Naive B cell (primary cell): ENCODE results near the gene TMC1. TPM values are rescaled to one million over a fixed set of nuclear protein-coding genes. Genes with fewer than 3 reads are reported as not detected.

Experiments used
- ATAC-seq, 2 donors: fragments of 150-1000 bp; cut with Tn5 transposase; 2 replicates each; pipeline ENCODE4 v1.10.0; 2021; ENCODE audit warnings: low read depth in 2 of 2, mild to moderate bottlenecking in 2 of 2, moderate library complexity in 2 of 2
- DNase-seq: peaks from one replicate; pipeline ENCODE4 v3.0.0; 2022
- H3K27ac Mint-ChIP-seq, 6 donors: one replicate each; pipeline ENCODE4 v1.8.0; 2020 to 2022; ENCODE audit warnings: mild to moderate bottlenecking in 6 of 6, mixed read lengths in 6 of 6, moderate library complexity in 5 of 6, inconsistent platforms in 2 of 6
- H3K27me3 Mint-ChIP-seq, 3 donors: one replicate each; pipeline ENCODE4 v1.8.0; 2021 to 2022; ENCODE audit warnings: mixed read lengths in 3 of 3, mild to moderate bottlenecking in 1 of 3
- H3K36me3 Mint-ChIP-seq, 2 donors: one replicate each; pipeline ENCODE4 v1.8.0; 2020 to 2022; ENCODE audit warnings: mixed read lengths in 2 of 2, inconsistent platforms in 1 of 2, mild to moderate bottlenecking in 1 of 2
- H3K4me1 Mint-ChIP-seq, 3 donors: one replicate each; pipeline ENCODE4 v1.8.0; 2020 to 2022; ENCODE audit warnings: mixed read lengths in 3 of 3, inconsistent platforms in 1 of 3, mild to moderate bottlenecking in 1 of 3, moderate library complexity in 1 of 3
- H3K4me3 Mint-ChIP-seq, 8 donors: one replicate each; pipeline ENCODE4 v1.8.0; 2020 to 2022; ENCODE audit warnings: mild to moderate bottlenecking in 8 of 8, mixed read lengths in 8 of 8, moderate library complexity in 8 of 8, inconsistent platforms in 2 of 8
- H3K9me3 Mint-ChIP-seq, 7 donors: one replicate each; pipeline ENCODE4 v1.8.0; 2020 to 2022; ENCODE audit warnings: mixed read lengths in 7 of 7, mild to moderate bottlenecking in 5 of 7, inconsistent platforms in 2 of 7, moderate library complexity in 1 of 7
- polyA plus RNA-seq, 6 donors: library from polyadenylated mRNA; unstranded; fragments of 300-500 nt; fragmentation: Illumina TruSeq; gene quantifications; one replicate each; pipeline ENCODE4 v1.2.3, GENCODE V29; 2021; ENCODE audit warnings: low read depth in 6 of 6

The TMC1 gene
- polyA plus RNA-seq, 6 donors from 2014 or later: not detected

GRCh38 chr9:72589667-72590521, 68.5 kb downstream of the TMC1 start:
- Mint-ChIP-seq H3K4me1 (peaks cover 6 to 8% (median 6%) of the 10 kb centered on the region in 3 donors), H3K27me3 (peaks cover 1 to 13% (median 5%) of the 10 kb centered on the region in 3 donors), H3K27ac (no peak overlapping the region), H3K36me3 (no peaks in the 10 kb centered on the region), H3K4me3 (no peak overlapping the region), H3K9me3 (no peaks in the 10 kb centered on the region)
- ATAC-seq (no peak), DNase-seq (no peak)

DNA sequence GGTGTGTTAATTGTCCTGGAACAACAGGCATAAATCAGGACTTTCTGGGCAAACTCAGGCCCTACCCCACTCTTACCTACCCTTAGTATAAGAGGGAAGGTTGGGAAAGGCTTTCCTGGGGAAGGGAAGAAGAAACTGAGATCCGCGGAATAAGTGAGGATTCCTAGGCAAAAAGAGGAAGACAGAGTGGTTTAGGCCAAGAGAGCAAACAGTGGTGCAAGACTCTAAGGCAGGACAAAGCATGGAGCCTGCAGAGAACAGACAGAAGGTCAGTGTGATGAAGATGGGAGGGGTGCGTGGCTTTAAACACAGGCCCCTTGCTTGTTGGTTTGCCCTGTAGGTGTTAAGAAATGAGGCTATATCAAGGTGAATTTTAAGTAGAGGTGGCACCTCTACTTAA, 69.4 kb downstream of the TMC1 start:
- Mint-ChIP-seq H3K4me1 (peaks cover 6 to 8% (median 6%) of the 10 kb centered on the region in 3 donors), H3K27me3 (peaks cover 0 to 9% (median 6%) of the 10 kb centered on the region in 3 donors), H3K4me3 (no peak overlapping the region), H3K36me3 (no peaks in the 10 kb centered on the region), H3K9me3 (no peaks in the 10 kb centered on the region), H3K27ac (no peak overlapping the region)
- DNase-seq: no peak
- ATAC-seq: no peak

DNA sequence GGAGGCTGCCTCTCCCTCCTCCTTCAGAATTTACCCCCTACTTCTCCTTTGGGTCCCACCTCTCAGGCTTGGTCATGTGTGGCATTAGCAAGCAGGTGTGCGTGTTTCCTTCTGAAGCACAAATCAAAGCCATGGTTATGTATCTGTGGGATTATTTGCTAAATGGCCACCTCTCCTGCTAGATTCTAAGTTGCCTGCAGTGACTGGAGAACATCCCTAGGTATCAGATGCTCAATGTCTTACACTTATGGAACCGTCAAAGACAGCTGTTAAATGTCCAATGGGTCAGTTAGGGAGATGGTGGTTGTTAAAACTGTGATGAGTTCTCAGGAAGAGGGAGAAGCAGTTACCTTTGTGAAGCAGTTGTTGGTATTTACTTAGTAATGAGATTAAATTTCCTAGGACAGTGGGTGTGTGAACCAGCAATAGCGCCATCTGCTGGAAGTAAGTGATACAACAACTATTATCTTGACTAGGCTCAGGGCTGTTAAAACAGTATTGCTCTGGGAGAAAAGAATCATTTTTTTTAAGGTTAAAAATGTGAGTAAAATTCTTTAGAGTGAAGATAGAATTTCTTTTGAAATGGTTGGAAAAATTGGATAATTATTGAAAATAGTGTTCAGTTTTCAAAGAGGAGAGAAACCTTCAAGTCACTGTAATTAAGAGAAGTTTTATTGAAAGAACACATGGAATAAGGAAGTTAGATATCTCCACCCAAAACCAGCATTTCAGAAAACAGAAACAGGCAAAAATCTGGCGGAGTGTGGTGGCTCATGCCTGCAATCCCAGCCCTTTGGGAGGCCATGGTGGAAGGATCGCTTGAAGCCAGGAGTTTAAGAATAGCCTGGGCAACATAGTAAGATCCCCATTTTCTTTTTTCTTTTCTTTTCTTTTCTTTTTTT, 71.3 kb downstream of the TMC1 start:
- Mint-ChIP-seq H3K36me3 (no peaks in the 10 kb centered on the region), H3K27me3 (peaks cover 4 to 8% (median 8%) of the 10 kb centered on the region in 3 donors), H3K4me1 (peaks cover 6 to 8% (median 6%) of the 10 kb centered on the region in 3 donors), H3K27ac (peak overlapping the region in 2 of 6 donors; percentile 3 to 61), H3K4me3 (no peak overlapping the region), H3K9me3 (no peaks in the 10 kb centered on the region)
- DNase-seq (peak; percentile 48), ATAC-seq (peak; percentile 70 to 77)

GRCh38 chr9:72596451-72597180, 75.2 kb downstream of the TMC1 start:
- no peak for ATAC-seq
- no peak overlapping the region for H3K27ac Mint-ChIP-seq
- no peak overlapping the region for H3K4me3 Mint-ChIP-seq

DNA sequence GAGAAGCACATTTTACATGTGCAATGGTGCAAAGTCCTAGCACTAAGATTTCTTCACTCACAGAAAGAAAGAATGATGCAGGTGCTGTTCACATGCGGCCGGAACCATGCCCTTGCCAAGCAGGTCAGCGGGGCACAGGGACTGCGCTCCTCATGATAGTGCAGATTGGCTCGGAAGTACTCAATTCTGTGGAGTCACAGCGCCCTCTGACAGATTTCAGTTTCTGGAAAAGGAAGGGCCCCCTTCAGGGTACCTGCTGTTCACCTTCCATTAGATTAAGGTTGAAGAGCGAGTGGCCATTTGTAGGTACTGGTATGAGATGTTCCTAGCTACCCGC, 75.7 kb downstream of the TMC1 start:
- H3K36me3 Mint-ChIP-seq: no peaks in the 10 kb centered on the region
- DNase-seq (no peak), ATAC-seq (no peak)
- H3K4me3 Mint-ChIP-seq: no peak overlapping the region
- peaks cover 8 to 16% (median 12%) of the 10 kb centered on the region in 3 donors for H3K27me3 Mint-ChIP-seq
- H3K4me1 Mint-ChIP-seq: peaks cover 6 to 8% (median 6%) of the 10 kb centered on the region in 3 donors
- H3K27ac Mint-ChIP-seq: no peak overlapping the region
- no peaks in the 10 kb centered on the region for H3K9me3 Mint-ChIP-seq

More at GRCh38 chr9:72596451-72597180, 75.2 kb downstream of the TMC1 start:
- no peak for DNase-seq
- Mint-ChIP-seq H3K4me1 (peaks cover 6 to 8% (median 6%) of the 10 kb centered on the region in 3 donors), H3K9me3 (no peaks in the 10 kb centered on the region), H3K36me3 (no peaks in the 10 kb centered on the region), H3K27me3 (peaks cover 8 to 16% (median 12%) of the 10 kb centered on the region in 3 donors)

DNA sequence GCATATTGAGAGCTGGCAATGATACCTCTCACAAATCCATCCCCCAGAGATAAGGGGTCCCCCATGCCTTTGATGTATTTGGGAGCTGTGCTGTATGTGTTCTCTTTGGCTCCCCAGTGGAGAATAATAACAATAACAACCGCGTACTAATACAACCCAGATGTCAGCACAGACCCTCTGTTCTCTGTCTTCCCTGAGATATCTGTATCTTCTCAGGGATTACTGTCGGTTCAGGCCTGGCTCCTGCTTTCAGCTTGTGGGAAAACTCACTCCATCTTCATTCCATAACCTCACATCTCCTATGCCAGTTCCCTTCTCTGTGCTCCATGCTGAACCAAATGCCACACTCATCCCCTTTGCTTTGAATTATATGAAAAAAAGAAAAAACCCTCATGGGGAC, 76.2 kb downstream of the TMC1 start:
- Mint-ChIP-seq H3K36me3 (no peaks in the 10 kb centered on the region), H3K27ac (no peak overlapping the region), H3K9me3 (no peaks in the 10 kb centered on the region), H3K4me1 (peaks cover 6 to 7% (median 6%) of the 10 kb centered on the region in 3 donors), H3K4me3 (no peak overlapping the region), H3K27me3 (peaks cover 8 to 16% (median 12%) of the 10 kb centered on the region in 3 donors)
- no peak for DNase-seq
- ATAC-seq: no peak

- Mint-ChIP-seq H3K4me3 (no peak overlapping the region), H3K9me3 (no peaks in the 10 kb centered on the region), H3K4me1 (peaks cover 0 to 2% (median 0%) of the 10 kb centered on the region in 3 donors), H3K27ac (no peak overlapping the region), H3K27me3 (peaks cover 8 to 16% (median 12%) of the 10 kb centered on the region in 3 donors), H3K36me3 (no peaks in the 10 kb centered on the region)
- DNase-seq: no peak
- ATAC-seq: no peak
Measured at GRCh38 chr9:72598639-72599038, 77.2 kb downstream of the TMC1 start.

DNA sequence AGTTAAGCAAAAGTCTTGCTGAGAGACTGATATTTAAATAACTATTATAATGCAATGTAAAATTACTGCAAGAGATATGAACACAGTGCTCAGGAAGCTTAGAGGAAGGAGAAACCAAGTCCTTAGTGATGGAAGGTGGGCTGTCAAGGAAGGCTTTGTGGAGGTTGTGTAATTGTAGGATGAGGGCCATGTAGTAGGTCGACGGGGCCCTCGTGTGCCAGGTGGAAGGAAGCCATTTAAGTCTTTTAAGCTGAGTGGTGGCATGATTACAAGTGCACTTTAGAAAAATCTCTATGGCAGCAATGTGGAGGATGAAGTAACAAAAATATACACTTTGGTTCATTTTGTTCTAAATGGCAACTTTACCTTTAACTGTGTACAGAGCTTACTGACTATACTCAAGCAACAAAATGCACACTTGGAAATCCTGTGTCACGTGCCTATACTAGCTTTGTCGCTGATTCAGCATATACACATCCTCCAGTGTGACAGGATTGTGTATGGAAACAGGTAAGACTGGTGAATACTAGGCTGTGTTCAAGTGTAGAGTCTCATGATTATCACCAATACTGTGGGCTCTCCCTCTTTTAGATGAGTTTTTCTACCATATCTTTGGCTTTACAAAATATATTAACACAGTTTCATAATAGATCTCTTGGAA, 78.6 kb downstream of the TMC1 start:
- ATAC-seq (no peak), DNase-seq (no peak)
- no peak overlapping the region for H3K4me3 Mint-ChIP-seq
- no peak overlapping the region for H3K27ac Mint-ChIP-seq
- no peaks in the 10 kb centered on the region for H3K9me3 Mint-ChIP-seq
- peaks cover 0 to 2% (median 0%) of the 10 kb centered on the region in 3 donors for H3K4me1 Mint-ChIP-seq
- H3K36me3 Mint-ChIP-seq: no peaks in the 10 kb centered on the region
- peaks cover 4 to 13% (median 12%) of the 10 kb centered on the region in 3 donors for H3K27me3 Mint-ChIP-seq

- Mint-ChIP-seq H3K4me3 (no peak overlapping the region), H3K36me3 (no peaks in the 10 kb centered on the region), H3K27me3 (peaks cover 0 to 12% (median 10%) of the 10 kb centered on the region in 3 donors), H3K27ac (no peak overlapping the region), H3K9me3 (no peaks in the 10 kb centered on the region), H3K4me1 (peaks cover 0 to 2% (median 0%) of the 10 kb centered on the region in 3 donors)
- DNase-seq: no peak
- ATAC-seq: no peak
Measured at GRCh38 chr9:72600671-72601070, 79.3 kb downstream of the TMC1 start.

DNA sequence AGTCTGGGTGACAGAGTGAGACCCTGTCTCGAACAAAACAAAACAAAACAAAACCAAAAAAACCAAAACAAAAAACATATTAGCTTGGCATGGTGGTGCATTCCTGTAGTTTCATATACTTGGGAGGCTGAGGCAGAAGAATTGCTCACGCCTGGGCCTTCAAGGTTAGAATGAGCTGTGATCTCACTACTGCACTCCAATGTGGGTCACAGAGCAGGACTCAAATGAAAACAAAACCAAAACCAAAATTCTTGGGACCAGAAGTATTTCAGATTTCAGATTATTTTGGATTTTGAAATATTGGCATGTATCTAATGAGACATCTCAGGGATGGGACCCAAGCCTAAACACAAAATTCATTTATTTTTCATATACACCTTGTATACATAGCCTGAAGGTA, 80.2 kb downstream of the TMC1 start:
- H3K9me3 Mint-ChIP-seq: no peaks in the 10 kb centered on the region
- no peak for ATAC-seq

DNA sequence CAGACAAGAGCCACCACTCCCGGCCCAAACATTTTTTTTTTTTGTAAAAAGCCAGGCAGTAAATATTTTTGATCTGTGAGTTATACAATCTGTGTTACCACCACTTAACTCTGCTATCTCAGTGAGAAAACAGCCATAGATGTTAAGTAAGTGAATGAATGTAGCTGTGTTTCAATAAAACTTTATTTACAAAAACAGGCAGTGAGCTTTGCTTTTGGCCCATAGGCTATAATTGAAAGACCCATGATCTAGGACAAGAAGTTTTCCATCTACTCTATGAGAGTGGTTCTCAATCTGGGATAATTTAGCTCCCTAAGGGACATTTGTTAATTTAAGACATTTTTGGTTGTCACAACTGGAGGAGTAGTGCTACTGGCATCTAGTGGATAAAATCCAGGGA, 91.0 kb downstream of the TMC1 start:
- H3K9me3 Mint-ChIP-seq: peaks cover 0 to 2% (median 0%) of the 10 kb centered on the region in 7 donors
- H3K36me3 Mint-ChIP-seq: no peaks in the 10 kb centered on the region
- no peaks in the 10 kb centered on the region for H3K4me1 Mint-ChIP-seq
- ATAC-seq (no peak), DNase-seq (no peak)
- H3K4me3 Mint-ChIP-seq: no peak overlapping the region
- peaks cover under 1 to 16% (median 12%) of the 10 kb centered on the region in 3 donors for H3K27me3 Mint-ChIP-seq
- no peak overlapping the region for H3K27ac Mint-ChIP-seq

More for the DNA sequence above, 80.2 kb downstream of the TMC1 start:
- H3K27ac Mint-ChIP-seq: no peak overlapping the region
- no peak overlapping the region for H3K4me3 Mint-ChIP-seq
- H3K4me1 Mint-ChIP-seq: peaks cover 0 to 2% (median 0%) of the 10 kb centered on the region in 3 donors
- no peaks in the 10 kb centered on the region for H3K36me3 Mint-ChIP-seq
- peaks cover 0 to 15% (median 11%) of the 10 kb centered on the region in 3 donors for H3K27me3 Mint-ChIP-seq
- no peak for DNase-seq

GRCh38 chr9:72614067-72614466, 92.7 kb downstream of the TMC1 start:
- ATAC-seq: no peak
- H3K27ac Mint-ChIP-seq: no peak overlapping the region

More at GRCh38 chr9:72614067-72614466, 92.7 kb downstream of the TMC1 start:
- H3K36me3 Mint-ChIP-seq: no peaks in the 10 kb centered on the region
- peaks cover 5 to 10% (median 10%) of the 10 kb centered on the region in 3 donors for H3K27me3 Mint-ChIP-seq
- peaks cover 0 to 1% (median 0%) of the 10 kb centered on the region in 7 donors for H3K9me3 Mint-ChIP-seq
- no peak overlapping the region for H3K4me3 Mint-ChIP-seq
- no peaks in the 10 kb centered on the region for H3K4me1 Mint-ChIP-seq
- no peak for DNase-seq
